K562 (cell line): ENCODE measurements around the gene QPRT. TPM values are rescaled to one million over a fixed set of nuclear protein-coding genes. Genes with fewer than 3 reads are reported as not detected.
A peak's percentile ranks its signal among the peaks of the same experiment; 100 is the strongest.

Experiments
- ATF4 ChIP-seq: fragments of 450-650 bp; formaldehyde crosslinking; IDR thresholded peaks from 2 replicates; pipeline ENCODE4 v1.4.0; 2022; ENCODE audit warnings: mild to moderate bottlenecking, moderate library complexity
- ATF6 ChIP-seq: sonication (generic); formaldehyde crosslinking; IDR thresholded peaks from 2 replicates; pipeline ENCODE4 v1.4.0; 2020; ENCODE audit warnings: mild to moderate bottlenecking, missing genetic modification reagents
- CBX8 ChIP-seq: fragments of 200-600 bp; sonication (generic); IDR thresholded peaks from 2 replicates; pipeline ENCODE4 v1.6.1; 2012; ENCODE audit warnings: borderline replicate concordance, mixed run types, low read depth, mild to moderate bottlenecking, moderate library complexity, mixed read lengths, low read length, control low read depth, inconsistent platforms; ENCODE audit not compliant: poor library complexity, severe bottlenecking; ENCODE audit errors: extremely low read depth
- CCNT2 ChIP-seq: IDR thresholded peaks from 2 replicates; pipeline ENCODE4 v1.6.1; 2011; ENCODE audit warnings: borderline replicate concordance, low read depth, mild to moderate bottlenecking, moderate library complexity, mixed read lengths, low read length; ENCODE audit not compliant: insufficient read length; ENCODE audit errors: extremely low read depth
- FOXA3 ChIP-seq, 2 experiments: fragments of 450-650 bp in 1 of 2; sonication (generic) in 1 of 2; formaldehyde crosslinking; IDR thresholded peaks in 1 of 2; conservative IDR thresholded peaks in 1 of 2; 2 replicates each; pipeline versions ENCODE4 v1.4.0 to v1.8.0; 2020 to 2022; ENCODE audit warnings: mild to moderate bottlenecking in 2 of 2, missing genetic modification reagents in 1 of 2
- FOXJ2 ChIP-seq: fragments of 200-800 bp; sonication (Bioruptor generic); IDR thresholded peaks from 2 replicates; pipeline ENCODE4 v1.6.1; 2016; ENCODE audit warnings: missing genetic modification characterization, missing compliant biosample characterization
- HNRNPUL1 ChIP-seq: fragments of 200-400 bp; formaldehyde crosslinking; IDR thresholded peaks from 2 replicates; pipeline ENCODE4 v1.6.1; 2017; ENCODE audit warnings: low read length
- HSF4 ChIP-seq: fragments of 250-450 bp; sonication (Bioruptor Pico); IDR thresholded peaks from 2 replicates; pipeline ENCODE4 v2.1.2; 2022; ENCODE audit warnings: mild to moderate bottlenecking, moderate library complexity, borderline replicate concordance
- KAT8 ChIP-seq: fragments of 450-650 bp; IDR thresholded peaks from 2 replicates; pipeline ENCODE4 v1.6.1; 2016; ENCODE audit warnings: low read depth, mild to moderate bottlenecking
- NCOA6 ChIP-seq: fragments of 450-650 bp; IDR thresholded peaks from 2 replicates; pipeline ENCODE4 v1.6.1; 2017; ENCODE audit warnings: mild to moderate bottlenecking
- NR2F6 ChIP-seq: fragments of 450-650 bp; formaldehyde crosslinking; IDR thresholded peaks from 2 replicates; pipeline ENCODE4 v1.4.0; 2020; ENCODE audit warnings: mild to moderate bottlenecking
- SMAD1 ChIP-seq: fragments of 150-350 bp; IDR thresholded peaks from 2 replicates; pipeline ENCODE4 v1.6.1; 2014; ENCODE audit warnings: low read length, low read depth; ENCODE audit not compliant: partially characterized antibody
- TAF9B ChIP-seq: fragments of 450-650 bp; IDR thresholded peaks from 2 replicates; pipeline ENCODE4 v1.6.1; 2018; ENCODE audit warnings: mild to moderate bottlenecking; ENCODE audit not compliant: partially characterized antibody
- TAL1 ChIP-seq: fragments of 450-650 bp; IDR thresholded peaks from 2 replicates; pipeline ENCODE4 v1.6.1; 2016; ENCODE audit warnings: mild to moderate bottlenecking
- TGIF2 ChIP-seq: sonication (generic); formaldehyde crosslinking; IDR thresholded peaks from 2 replicates; pipeline ENCODE4 v1.8.1; 2022; ENCODE audit warnings: mild to moderate bottlenecking, missing genetic modification reagents, moderate library complexity
- YBX1 ChIP-seq: fragments of 450-650 bp; IDR thresholded peaks from 2 replicates; pipeline ENCODE4 v1.7.1; 2016; ENCODE audit warnings: mild to moderate bottlenecking
- YY1 ChIP-seq, 3 experiments: IDR thresholded peaks; 2 replicates each; pipeline ENCODE4 v1.6.1; 2011; ENCODE audit warnings: low read length in 2 of 3, mild to moderate bottlenecking in 2 of 3, moderate library complexity in 2 of 3, borderline replicate concordance in 1 of 3, control low read depth in 1 of 3, low read depth in 1 of 3; ENCODE audit not compliant: insufficient read depth in 3 of 3, insufficient replicate concordance in 2 of 3, control insufficient read depth in 1 of 3, insufficient read length in 1 of 3; ENCODE audit errors: extremely low read depth in 1 of 3
- ZNF280B ChIP-seq: fragments of 250-450 bp; sonication (Bioruptor Pico); IDR thresholded peaks from 2 replicates; pipeline ENCODE4 v1.5.1; 2021; ENCODE audit warnings: mild to moderate bottlenecking
- polyA plus RNA-seq, 8 experiments: library from polyadenylated mRNA; depleted of rRNA in 4 of 8; stranded (reverse) in 5 of 8; unstranded in 3 of 8; fragments of >200 nt; fragmentation: Nextera tagmentation in 2 of 8; fragmentation: Illumina TruSeq in 1 of 8; extraction: Ambion mirVana in 2 of 8; extraction: Trizol in 1 of 8; gene quantifications; 2 replicates each; pipeline versions ENCODE4 v1.2.1 to v1.2.3, GENCODE V29; 2011 to 2014; ENCODE audit warnings: inconsistent platforms in 1 of 8, missing spikeins in 1 of 8
- total RNA-seq, 7 experiments: library from RNA; depleted of rRNA in 6 of 7; stranded (reverse); fragments of >200 nt in 6 of 7; fragmentation: Illumina TruSeq in 2 of 7; extraction: Trizol in 2 of 7; gene quantifications; 2 replicates each; pipeline versions ENCODE4 v1.2.1 to v1.2.3, GENCODE V29; 2011 to 2021; ENCODE audit warnings: low replicate concordance in 1 of 7
- TF ChIP-seq, protein P1 (sequence below): IDR thresholded peaks from 2 replicates; pipeline ENCODE4 v1.6.1; 2016; ENCODE audit warnings: missing genetic modification characterization, missing compliant biosample characterization

The QPRT gene
- total and polyA plus RNA-seq, 9 of the 15 experiments (the other 6 are each of a cell fraction or from before 2014, with no cell fraction given) = 7.7 to 112 (median 64.1) TPM

DNA sequence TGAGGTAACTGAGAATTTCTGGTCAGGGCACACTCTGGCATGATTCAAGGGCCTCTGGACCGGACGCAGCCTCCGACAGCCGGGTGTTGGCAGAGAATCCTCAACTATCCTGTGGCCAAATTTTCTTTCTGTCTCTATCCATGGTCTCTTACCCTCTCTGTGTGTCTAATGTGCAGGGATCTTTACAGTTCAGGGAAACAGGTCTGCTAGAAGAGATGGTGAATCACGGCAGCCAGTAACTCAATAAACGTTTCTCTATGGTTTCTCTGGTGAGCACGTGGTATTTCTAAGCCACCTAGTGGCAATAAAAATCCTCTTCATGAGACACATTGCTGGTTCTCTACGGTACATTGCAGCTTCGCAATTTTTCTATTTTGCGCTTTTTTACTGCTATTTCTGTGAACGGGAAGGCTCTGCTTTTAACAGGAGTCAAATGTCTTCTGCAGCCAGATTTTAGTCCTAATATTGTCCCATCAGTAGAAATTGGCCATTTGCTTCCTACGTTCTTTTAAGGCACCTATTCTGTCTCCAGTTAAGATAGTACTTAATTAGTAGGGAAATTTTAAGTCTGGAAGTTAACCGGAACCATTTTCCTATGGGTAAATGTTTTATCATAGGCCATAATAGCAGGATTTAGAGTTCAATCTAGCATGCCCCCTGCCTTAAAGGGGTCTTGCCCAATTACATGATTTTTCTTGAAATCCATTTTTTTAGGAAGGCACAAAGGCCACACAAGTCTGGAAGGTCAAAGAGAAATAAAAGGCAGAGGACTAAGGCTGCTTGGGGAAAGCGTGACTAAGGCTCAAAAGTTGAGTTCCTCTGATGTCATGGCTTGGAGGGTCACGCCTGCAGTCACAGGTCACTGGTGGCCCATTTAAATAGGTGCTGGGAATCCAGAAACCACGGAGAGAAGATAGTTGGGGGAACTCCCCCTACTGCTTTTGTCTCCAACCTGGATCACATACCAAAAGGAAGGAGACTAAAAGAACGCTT lies 31.5 kb downstream of the QPRT start (continued):
- no peak for TF ChIP-seq ZNF280B
- no peak for TF ChIP-seq HNRNPUL1
- no peak for TF ChIP-seq NCOA6
- peak in 1 of 3 experiments; percentile 13 for TF ChIP-seq YY1 (IDR thresholded peaks at IDR 0.05; ENCODE audit: borderline replicate concordance in 1 of 3, control insufficient read depth in 1 of 3, extremely low read depth in 1 of 3, insufficient read depth in 3 of 3, insufficient read length in 1 of 3, insufficient replicate concordance in 2 of 3, low read depth in 1 of 3, low read length in 2 of 3)
- no peak for TF ChIP-seq KAT8
- no peak for TF ChIP-seq HSF4 (CRISPR knock-in tag)
- TF ChIP-seq SMAD1 = no peak
- TF ChIP-seq CCNT2 = no peak
- no peak for TF ChIP-seq YBX1
- no peak for TF ChIP-seq ATF4 (CRISPR knock-in tag)
- no peak for TF ChIP-seq TGIF2 (CRISPR knock-in tag)
- TF ChIP-seq FOXA3 (CRISPR knock-in tag; conservative IDR thresholded peaks at IDR 0.05 in 1 of 2, IDR thresholded peaks at IDR 0.05 in 1 of 2) = no peak
- TF ChIP-seq NR2F6 (CRISPR knock-in tag) = no peak
- no peak for TF ChIP-seq FOXJ2 (tag)
- TF ChIP-seq TAL1 = no peak
- TF ChIP-seq, protein P1, sequence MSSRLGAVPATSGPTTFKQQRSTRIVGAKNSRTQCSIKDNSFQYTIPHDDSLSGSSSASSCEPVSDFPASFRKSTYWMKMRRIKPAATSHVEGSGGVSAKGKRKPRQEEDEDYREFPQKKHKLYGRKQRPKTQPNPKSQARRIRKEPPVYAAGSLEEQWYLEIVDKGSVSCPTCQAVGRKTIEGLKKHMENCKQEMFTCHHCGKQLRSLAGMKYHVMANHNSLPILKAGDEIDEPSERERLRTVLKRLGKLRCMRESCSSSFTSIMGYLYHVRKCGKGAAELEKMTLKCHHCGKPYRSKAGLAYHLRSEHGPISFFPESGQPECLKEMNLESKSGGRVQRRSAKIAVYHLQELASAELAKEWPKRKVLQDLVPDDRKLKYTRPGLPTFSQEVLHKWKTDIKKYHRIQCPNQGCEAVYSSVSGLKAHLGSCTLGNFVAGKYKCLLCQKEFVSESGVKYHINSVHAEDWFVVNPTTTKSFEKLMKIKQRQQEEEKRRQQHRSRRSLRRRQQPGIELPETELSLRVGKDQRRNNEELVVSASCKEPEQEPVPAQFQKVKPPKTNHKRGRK = no peak
- TF ChIP-seq ATF6 (CRISPR knock-in tag) = 0 out of 2 replicates have a peak, but pooled peaks have one; percentile 52
- TF ChIP-seq TAF9B = no peak
- no peak for TF ChIP-seq CBX8
